GM19324 (cell line): ENCODE results near the gene BMPER.
"Not testable (repeated sequence)": the region's sequence is repeated elsewhere in the genome, so short reads cannot be mapped to it uniquely, and the experiment has no call there.

Experiments used
- ATAC-seq: cut with Tn5 transposase; IDR thresholded peaks from one replicate; pipeline ENCODE4 v1.9.1; 2021; ENCODE audit warnings: mild to moderate bottlenecking, moderate library complexity; ENCODE audit not compliant: unreplicated experiment, low FRiP score

BMPER gene

GRCh38 chr7:34162027-34162565 lies 256.8 kb downstream of the BMPER start:
- ATAC-seq = no peak

DNA sequence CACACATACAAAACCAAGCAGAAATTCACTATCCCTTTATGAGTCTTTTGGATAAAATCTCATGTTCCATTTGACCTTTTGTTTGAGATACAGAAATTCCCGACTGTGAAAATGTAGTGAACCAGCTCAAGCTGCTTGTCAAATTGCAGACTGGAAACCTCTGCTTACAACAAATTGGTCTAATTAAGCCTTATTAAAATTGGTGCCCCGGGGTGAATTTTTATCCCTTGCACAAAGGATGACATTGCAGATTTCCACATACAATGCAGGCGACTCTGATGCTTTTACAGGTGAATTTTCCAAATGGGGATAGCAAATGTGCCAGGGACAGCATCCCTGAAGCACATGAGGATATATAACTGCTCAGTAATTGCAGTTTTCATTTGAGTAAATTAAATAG lies 257.3 kb downstream of the BMPER start:
- ATAC-seq = no peak

- ATAC-seq = no peak
These were observed 258.6 kb downstream of the BMPER start for GRCh38 chr7:34163956-34164355.

DNA sequence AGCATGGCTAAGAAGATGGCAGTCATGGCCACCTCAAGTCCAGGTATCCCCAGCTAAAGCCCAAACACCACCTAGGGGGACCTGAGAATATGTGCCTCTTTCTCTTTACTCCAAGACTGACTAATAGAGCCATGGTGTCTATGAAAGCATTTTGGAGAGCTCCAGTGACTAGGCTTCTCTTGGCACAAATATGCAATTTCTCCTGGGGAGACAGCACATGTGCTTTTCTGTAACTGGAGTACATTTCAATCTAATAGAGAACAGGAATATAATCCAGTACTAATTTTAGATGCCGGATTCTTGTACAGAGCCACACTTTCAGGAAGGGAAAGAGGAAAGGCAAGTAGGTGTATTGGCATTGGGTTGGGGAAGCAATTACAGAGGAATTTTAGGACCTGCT lies 260.1 kb downstream of the BMPER start:
- ATAC-seq = no peak

- no peak for ATAC-seq
These were observed 260.7 kb downstream of the BMPER start for GRCh38 chr7:34165927-34166550.

DNA sequence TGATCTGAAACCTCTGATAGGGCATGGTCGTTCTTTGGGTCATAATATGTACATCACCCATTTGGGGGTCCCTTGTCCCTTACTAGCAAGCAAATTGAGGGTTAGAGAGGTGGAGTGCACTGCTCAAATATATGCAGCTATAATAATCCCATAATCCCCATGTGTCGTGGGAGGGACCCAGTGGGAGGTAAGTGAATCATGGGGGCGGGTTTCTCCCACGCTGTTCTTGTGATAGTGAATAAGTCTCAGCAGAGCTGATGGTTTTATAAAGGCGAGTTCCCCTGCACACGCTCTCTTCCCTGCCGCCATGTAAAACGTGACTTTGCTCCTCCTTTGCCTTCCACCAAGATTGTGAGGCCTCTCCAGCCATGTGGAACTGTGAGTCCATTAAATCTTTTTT lies 262.7 kb downstream of the BMPER start:
- ATAC-seq = no peak

DNA sequence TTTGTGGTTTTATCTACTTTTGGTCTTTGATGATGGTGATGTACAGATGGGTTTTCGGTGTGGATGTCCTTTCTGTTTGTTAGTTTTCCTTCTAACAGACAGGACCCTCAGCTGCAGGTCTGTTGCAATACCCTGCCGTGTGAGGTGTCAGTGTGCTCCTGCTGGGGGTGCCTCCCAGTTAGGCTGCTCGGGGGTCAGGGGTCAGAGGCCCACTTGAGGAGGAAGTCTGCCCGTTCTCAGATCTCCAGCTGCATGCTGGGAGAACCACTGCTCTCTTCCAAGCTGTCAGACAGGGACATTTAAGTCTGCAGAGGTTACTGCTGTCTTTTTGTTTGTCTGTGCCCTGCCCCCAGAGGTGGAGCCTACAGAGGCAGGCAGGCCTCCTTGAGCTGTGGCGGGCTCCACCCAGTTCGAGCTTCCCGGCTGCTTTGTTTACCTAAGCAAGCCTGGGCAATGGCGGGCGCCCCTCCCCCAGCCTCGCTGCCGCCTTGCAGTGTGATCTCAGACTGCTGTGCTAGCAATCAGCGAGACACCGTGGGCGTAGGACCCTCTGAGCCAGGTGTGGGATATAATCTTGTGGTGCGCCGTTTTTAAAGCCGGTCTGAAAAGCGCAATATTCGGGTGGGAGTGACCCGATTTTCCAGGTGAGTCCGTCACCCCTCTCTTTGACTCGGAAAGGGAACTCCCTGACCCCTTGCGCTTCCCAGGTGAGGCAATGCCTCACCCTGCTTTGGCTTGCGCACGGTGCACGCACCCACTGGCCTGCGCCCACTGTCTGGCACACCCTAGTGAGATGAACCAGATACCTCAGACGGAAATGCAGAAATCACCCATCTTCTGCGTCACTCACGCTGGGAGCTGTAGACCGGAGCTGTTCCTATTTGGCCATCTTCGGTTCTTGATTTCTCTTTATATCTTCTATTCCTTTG lies 269.6 kb downstream of the BMPER start:
- not testable (repeated sequence) for ATAC-seq

GRCh38 chr7:34175837-34176236 lies 270.5 kb downstream of the BMPER start:
- no peak for ATAC-seq

GRCh38 chr7:34177476-34177875 lies 272.1 kb downstream of the BMPER start:
- ATAC-seq = no peak

- ATAC-seq = no peak
These were observed 276.1 kb downstream of the BMPER start for GRCh38 chr7:34181271-34181958.

DNA sequence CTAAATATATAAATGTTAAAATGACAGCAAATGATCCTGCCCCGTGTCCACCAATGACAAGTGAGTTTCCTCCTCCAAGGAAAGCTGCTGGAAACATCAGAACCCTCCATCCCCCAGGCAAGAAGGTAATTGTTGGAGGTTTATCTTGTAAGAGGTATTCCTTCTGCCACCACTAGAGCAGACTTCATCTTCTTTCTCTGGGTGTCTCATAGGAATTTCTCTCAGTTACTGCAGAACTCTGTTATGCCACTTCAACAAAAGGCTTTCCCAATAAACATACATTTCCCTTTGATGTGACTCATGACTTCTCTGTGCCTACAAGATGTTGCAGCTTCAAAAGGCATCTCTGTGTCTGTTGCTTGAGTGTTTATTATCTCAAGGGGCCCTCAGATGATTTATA lies 279.1 kb downstream of the BMPER start:
- ATAC-seq = no peak

- ATAC-seq = no peak
These were observed 282.5 kb downstream of the BMPER start for GRCh38 chr7:34187798-34188307.

DNA sequence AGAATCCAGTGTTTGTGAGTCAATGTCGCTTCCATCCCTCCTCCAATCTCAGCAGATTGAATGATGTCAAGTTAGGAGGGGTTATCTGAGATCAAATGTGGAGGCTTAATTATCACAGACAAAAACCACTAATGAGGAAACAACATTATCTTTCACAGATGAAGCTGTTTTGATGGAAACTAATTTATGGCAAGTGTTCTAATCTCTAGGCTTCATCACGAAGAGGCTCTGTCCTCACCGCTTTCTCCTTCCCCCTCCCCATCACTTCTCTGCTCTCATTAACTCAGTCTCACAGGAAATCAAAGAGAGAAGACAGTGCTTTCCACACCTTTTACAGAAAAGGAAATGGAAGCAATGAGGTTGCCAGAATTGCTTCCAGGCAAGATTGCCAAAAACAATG lies 283.7 kb downstream of the BMPER start:
- ATAC-seq = no peak

DNA sequence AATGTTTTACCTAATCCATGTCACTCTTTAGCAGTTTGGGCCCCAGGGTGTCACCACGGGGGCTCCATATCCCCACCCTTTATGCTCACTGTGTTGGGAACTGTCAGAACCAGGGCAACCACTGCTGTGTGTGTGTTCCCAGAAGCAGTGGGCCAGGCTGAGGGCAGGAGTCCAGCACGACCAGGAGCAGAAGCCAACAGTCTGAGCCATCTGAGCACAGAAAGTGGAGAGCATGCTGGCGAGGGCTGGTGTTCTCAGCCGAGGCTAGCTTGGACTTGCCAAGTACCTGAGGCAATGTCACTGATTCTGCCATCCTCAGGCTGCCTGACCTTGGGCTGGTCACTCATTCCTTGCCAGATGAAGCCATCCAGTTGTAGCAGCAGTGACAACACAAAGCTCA lies 285.0 kb downstream of the BMPER start:
- no peak for ATAC-seq

DNA sequence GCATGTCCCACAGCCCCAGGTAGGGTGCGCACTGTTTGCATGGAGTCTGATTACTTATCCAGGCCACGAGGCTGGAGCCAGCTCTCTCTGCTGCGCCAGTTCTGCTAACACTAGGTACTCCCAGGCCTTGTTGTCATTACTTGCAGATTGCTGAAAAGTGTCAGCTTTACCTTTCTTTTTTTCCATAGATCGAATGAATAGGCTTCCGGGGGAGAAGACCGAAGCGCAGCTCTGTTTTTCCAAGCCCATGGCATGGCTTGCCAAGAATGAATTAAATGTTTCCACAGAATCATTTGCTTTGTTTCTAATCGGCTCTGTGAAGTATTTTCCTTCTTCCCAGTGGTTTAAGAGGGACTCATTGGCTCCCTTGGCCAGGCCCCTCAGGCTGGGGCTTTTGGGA lies 285.8 kb downstream of the BMPER start:
- ATAC-seq = no peak

- no peak for ATAC-seq
These were observed 286.6 kb downstream of the BMPER start for GRCh38 chr7:34191771-34192479.

DNA sequence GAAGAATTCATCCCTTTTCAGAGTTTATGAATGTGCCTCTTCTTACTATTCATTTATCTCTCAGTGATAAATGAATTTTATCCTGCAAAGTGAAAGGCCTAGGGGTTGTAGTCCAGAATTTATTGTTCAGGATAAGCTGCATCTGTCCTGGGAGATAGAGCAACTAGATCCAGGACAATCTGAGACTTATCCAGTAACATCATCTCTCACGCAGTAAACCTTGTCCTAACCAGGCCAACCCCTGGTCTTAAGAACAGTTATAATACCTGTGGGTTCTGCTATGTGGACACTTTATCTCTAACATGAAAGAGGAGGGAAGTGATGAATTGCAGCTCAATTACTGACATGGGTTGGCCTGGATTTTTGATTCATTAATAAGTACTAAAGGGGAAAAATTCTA lies 287.6 kb downstream of the BMPER start:
- no peak for ATAC-seq

GRCh38 chr7:34198231-34198641 lies 292.9 kb downstream of the BMPER start:
- ATAC-seq = no peak
